ENCODE results near the gene TPRN.

Gene TPRN

GRCh38 chr9:137188086-137188489 lies 12.5 kb downstream of the TPRN start:
- DNase-seq = no peak

- DNase-seq = no peak
Measured at GRCh38 chr9:137187386-137187785, 13.2 kb downstream of the TPRN start.

GRCh38 chr9:137186385-137186784 lies 14.2 kb downstream of the TPRN start:
- no peak for DNase-seq

- no peak for DNase-seq
Measured at GRCh38 chr9:137185921-137186320, 14.6 kb downstream of the TPRN start.

DNA sequence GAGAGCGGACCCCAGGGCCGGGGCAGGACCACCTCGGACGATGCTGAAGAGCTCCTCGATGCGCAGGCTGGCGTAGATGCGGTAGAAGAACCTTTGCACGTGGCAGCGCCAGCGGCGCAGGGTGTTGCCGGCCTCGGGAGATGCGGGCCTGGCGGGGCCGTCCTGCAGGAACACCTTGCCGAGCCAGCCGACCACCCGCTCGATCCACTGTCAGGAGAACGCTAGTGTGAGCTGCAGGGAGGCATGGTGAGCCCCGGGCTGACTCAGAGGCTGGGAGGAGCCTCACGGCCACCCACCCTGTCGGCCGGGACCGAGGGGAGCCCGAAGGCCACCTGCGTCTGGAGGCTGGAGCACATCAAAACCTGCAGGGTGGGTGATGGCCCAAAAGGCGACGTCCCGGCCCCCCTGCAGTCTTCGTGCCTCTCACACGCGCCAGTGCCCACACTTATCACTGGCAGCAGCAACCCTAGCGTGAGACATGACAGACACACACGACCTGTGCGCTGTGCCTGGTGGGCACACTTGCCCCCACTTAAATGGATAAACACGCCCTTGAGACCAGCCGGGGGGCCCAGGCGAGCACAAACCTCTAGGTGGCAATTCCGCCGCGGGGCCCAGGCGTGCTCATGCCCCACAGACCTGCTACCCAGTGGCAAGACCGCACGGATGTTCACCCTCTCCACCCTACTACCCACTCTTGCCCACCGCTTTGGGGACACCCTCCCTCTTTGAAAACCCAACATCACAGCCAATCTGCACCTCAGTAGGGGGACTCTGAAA lies 15.5 kb downstream of the TPRN start:
- no peak for DNase-seq

- DNase-seq = no peak
Measured at GRCh38 chr9:137183980-137184595, 16.5 kb downstream of the TPRN start.

DNA sequence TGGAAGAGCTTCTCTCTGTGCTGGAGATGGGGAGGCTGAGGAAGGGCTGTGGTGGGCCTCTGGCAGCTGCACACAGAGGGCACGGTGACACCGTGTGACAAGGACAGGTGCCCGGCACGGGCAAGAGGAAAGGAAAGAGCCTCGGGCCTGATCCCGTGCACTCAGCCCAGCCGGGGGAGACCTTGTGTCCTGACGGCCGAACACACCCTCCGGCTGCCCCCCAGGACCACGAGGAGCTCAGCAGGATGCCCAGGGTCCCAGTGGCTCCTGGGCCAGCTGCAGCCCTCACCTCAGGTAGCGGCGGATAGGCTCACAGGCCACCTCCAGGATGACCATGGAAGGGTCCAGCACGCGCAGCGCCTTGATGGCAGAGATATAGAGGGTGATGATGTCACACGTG lies 17.7 kb downstream of the TPRN start:
- DNase-seq = no peak

GRCh38 chr9:137181680-137182079 lies 18.9 kb downstream of the TPRN start:
- DNase-seq = no peak

DNA sequence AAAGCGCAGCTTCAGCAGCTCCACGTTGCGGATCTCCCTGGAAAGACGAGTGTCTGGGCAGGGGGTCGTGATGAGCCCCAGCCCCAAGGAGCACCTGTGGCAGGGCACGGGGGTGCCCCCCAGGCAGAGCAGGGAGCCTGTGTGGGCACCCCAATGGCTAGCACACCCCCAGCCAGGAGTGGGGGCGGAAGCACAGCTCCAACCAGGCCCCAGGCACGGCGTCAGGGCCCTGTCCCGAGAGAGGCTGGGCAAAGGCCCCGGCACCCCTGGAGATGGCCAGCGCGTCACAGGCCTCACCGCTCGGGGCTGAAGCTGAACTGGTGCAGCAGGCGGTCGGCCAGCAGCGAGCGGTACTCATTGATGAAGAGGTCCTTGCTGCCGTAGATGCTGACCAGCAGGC lies 20.1 kb downstream of the TPRN start:
- no peak for DNase-seq

GRCh38 chr9:137179761-137180160 lies 20.8 kb downstream of the TPRN start:
- no peak for DNase-seq

- no peak for DNase-seq
Measured at GRCh38 chr9:137178939-137179630, 21.5 kb downstream of the TPRN start.

- DNase-seq = no peak
Measured at GRCh38 chr9:137178201-137178938, 22.2 kb downstream of the TPRN start.

DNA sequence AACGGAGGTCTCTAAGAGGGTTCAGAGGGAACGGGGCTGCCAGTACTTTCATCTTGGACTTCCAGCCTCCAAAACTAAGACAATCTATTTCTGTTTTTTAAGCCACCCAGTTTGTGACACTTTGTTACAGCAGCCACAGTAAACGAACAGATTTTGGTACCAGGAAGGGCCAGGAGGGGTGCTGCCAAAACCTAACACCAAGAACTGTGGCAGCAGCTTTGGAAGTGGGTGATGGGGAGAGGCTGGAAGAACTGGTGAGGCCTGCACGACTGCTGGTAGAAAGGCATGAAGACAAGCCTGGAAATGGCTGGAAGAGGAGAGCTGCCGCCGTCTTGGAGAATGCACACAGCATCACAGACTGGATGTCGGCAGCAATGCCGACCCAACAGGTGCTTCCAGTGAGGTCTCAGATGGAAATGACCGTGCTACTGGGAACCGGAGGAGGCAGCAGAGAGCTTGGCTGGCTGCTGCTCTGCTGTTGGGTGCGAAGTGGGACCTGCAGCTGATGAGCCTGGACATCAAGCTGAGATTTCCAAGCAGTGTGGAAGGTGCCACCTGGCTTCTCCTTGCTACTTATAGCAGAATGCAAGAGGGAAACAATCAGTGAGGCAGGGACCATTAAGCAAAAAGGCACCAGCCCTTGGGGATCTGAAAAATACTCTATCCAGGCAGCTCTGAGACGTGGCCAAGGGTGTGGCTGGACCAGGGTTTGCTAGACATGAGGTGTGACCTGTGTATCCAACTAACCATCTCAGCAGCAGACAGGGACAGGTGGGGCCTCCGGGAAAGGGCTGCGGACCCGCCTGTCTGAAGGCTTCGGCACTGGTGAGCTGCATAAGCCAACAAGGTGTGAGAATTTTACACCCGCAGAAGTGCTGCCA lies 24.0 kb downstream of the TPRN start:
- DNase-seq = no peak

GRCh38 chr9:137175345-137175961 lies 25.1 kb downstream of the TPRN start:
- no peak for DNase-seq

- DNase-seq = no peak
Measured at GRCh38 chr9:137174722-137175293, 25.7 kb downstream of the TPRN start.

DNA sequence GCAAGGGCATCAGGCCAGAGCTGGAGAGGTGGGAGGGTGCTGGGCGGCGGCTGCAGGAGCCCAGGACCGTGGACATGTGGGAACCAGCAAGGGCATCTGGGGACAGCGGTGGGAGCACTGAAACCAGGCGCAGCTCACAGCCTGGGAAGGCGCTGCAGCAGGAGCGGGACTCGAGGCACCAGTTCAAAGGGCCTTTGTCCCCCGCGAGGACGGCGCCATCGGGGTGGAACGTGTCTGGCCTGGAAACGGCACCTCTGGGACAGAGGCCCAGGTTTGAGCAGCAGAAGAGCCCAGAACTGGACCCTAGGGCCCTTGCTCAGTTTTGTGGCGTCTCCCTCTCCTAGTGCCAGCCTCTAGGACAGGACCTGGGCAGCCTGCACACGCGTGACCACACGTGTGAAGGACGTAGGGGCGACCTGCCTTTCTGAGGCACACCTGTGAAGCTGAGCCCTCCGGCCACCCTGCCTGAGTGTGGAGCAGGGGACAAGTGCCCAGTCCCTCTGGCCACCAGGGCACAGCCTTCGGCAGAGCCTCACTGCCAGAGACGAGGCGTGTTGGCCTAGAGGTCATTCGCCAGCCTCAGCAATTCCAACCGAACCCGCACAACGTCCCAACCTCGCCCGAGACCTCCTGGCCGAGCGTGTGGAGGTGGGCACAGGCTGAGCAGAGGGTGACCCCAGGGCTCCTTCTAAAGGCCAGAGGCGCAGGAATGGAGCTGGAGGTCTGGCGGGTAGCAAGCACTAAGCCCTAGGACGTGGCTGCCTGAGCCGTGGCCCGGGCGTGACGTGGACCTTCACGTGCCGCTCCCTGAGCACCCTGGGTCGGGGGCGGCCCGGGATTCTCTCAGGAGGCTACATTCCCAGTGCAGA lies 26.5 kb downstream of the TPRN start:
- no peak for DNase-seq

DNA sequence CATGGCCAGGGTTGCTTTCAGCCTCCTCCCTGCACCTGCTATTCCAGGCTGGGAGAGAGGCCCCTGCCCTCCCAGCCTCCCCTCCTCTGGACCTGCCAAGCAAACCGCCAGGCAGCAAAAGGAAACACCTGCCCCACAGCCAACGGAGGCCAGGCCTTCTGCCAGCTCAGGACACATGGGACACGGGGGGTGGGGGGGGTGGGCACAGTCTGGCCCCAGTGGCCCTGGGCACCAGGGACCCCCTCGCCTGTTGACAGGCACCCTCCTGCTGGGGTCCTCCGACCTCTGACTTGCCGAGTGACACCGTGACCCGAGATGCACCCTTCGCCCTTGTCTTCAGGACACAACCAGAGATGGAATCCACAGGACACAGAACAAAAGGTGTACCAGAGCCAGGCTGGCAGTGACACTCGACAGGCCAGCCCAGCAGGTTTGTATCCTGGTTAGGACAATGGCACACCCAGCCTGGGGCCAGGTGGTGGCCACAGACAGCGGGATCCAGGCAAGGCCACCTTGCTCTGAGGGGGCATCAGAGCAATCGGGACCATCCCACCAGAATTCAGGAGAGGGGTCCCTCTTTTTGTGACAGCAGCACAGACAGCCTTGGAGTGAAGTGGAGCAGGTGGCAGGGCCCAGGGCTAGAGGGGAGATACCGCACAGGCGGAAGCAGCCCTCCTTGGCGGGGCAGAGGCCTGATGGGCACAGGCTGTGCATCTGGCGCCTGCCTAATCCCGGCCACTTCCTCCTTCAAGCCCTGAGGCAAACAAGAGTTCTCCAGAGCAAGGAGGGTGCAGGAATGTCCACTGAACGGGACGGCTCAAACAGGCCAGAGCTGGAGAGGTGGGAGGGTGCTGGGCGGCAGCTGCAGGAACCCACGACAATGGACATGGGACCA lies 27.4 kb downstream of the TPRN start:
- DNase-seq = no peak

DNA sequence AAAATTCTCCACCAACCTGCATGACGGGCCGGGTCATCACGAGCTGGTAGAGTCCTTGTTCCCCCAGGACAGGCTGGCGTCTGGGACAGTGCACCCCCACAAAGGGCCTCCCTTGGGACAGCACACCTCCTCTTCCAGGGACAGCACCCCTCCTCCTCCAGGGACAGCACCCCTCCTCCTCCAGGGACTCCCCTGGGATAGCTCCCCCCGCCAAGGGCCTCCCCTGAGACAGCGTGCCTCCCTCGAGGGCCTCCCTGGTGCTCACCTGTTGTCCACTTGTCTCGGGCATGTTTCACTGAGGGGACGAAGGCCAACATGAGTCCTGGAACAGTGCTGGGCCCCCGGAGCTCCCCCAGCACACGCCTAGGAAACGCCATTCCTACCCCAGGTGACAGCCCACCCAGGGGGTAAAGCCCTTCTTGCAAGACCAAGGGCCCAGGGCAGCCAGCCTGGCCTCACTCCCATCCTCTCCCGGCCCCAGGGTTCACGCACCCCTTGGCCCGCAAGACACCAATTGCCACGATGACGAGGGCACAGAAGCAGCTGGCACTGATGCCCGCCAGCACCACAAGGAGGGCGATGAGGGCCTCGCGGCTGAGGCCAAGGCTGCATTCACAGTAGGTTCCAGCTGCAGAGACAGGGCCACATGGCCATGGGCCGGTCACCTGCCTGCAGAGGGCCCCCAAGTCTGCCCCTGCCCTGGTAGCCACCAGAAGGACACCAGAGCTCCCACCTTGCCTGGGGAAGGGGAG lies 29.2 kb downstream of the TPRN start:
- DNase-seq = no peak
